SK-N-MC (cell line): ENCODE measurements around the gene JDP2.

Source experiments
- EZH2 ChIP-seq: fragments of 200-600 bp; sonication (generic); IDR thresholded peaks from one replicate; pipeline ENCODE4 v1.6.1; 2017; ENCODE audit warnings: antibody characterized with exemption
- FOXP2 ChIP-seq: optimal IDR thresholded peaks from 2 replicates; pipeline ENCODE3; 2011; ENCODE audit warnings: mild to moderate bottlenecking, moderate library complexity; ENCODE audit not compliant: insufficient read depth; ENCODE audit errors: extremely low read length, control extremely low read depth
- POLR2AphosphoS5 ChIP-seq: IDR thresholded peaks from 2 replicates; pipeline ENCODE4 v1.6.1; 2012; ENCODE audit warnings: mild to moderate bottlenecking, low read depth, low read length, borderline replicate concordance

DNA sequence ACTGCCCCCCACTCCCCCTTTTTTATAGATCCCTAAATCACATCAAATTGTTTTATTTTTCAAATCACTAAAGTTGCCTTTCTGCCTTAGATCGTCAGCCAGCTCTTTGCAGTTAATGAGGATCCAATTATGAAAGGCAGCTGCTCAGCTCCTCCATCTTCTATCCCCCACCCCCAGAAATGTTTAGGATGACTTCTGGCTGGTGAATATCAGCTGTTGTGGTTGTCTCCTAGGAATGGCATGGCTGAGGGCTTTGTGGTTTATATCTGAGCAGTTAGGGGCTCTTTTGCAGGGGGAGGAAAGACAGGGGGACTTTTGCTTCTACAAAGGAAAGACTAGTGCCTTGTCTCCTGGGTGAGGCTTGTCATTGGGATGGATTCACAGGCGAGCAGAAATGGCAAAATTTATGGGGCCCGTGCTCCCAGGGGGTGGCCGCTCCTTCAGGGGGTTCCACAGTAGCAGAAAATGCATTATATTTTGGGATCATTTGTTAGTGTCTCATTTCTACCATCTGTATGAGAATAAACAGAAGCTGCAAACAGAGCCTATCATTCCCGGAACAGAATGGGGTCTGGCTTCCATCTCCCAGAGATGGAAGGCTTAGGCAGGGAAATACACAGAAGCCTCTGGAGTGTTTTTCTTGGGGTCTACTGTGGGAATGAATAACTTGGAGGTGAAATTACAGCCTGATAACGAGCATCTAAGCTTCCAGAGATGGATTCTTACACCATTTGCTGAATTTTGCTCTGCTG is 6.5 kb downstream of the JDP2 start:
- no peak for TF ChIP-seq EZH2
- TF ChIP-seq POLR2AphosphoS5, result no peak
- TF ChIP-seq FOXP2, result no peak
